ENCODE data around the gene BRD3. TPM values are rescaled to one million over a fixed set of nuclear protein-coding genes. Genes with fewer than 3 reads are reported as not detected.

Gene BRD3
- total RNA-seq, 1 donor, result 6.9 TPM

- no peaks in the 10 kb centered on the region for H3K36me3 ChIP-seq (ENCODE audit: insufficient read depth, low read length)
- TF ChIP-seq CTCF (IDR thresholded peaks at IDR 0.05; ENCODE audit: extremely low read depth, low read depth, low read length), result no peak
- H3K4me2 ChIP-seq (ENCODE audit: insufficient read depth, low read length), result no peak overlapping the region
- no peaks in the 10 kb centered on the region for H3K79me2 ChIP-seq (ENCODE audit: insufficient read depth, low read length)
- DNase-seq (ENCODE audit: insufficient read length, low spot score, missing footprints), result peak; percentile 52
- H3K4me1 ChIP-seq (ENCODE audit: insufficient read depth, low read length), result no peaks in the 10 kb centered on the region
- H4K20me1 ChIP-seq (ENCODE audit: insufficient read depth, low read length), result no peaks in the 10 kb centered on the region
- H3K27ac ChIP-seq (ENCODE audit: low read depth, low read length), result no peak overlapping the region
- no peaks in the 10 kb centered on the region for H3K9me3 ChIP-seq (ENCODE audit: low read depth, low read length)
- H3K4me3 ChIP-seq (ENCODE audit: insufficient read depth, low read length), result no peak overlapping the region
- H2AFZ ChIP-seq (ENCODE audit: low read length), result no peak overlapping the region
- H3K27me3 ChIP-seq (ENCODE audit: insufficient read depth, low read length), result peaks cover 9% of the 10 kb centered on the region
Observed at GRCh38 chr9:134089972-134090371, 22.1 kb upstream of the BRD3 start.

GRCh38 chr9:134088063-134088725 is 20.4 kb upstream of the BRD3 start:
- peak; percentile 71 for DNase-seq (ENCODE audit: insufficient read length, low spot score, missing footprints)

GRCh38 chr9:134085674-134086073 is 17.8 kb upstream of the BRD3 start:
- DNase-seq (ENCODE audit: insufficient read length, low spot score, missing footprints), result no peak
- Histone ChIP-seq H3K27me3 (ENCODE audit: insufficient read depth, low read length) (no peaks in the 10 kb centered on the region), H3K9me3 (ENCODE audit: low read depth, low read length) (no peaks in the 10 kb centered on the region), H2AFZ (ENCODE audit: low read length) (no peak overlapping the region), H4K20me1 (ENCODE audit: insufficient read depth, low read length) (no peaks in the 10 kb centered on the region), H3K79me2 (ENCODE audit: insufficient read depth, low read length) (no peaks in the 10 kb centered on the region), H3K4me3 (ENCODE audit: insufficient read depth, low read length) (no peak overlapping the region), H3K27ac (ENCODE audit: low read depth, low read length) (no peak overlapping the region), H3K4me1 (ENCODE audit: insufficient read depth, low read length) (no peaks in the 10 kb centered on the region), H3K4me2 (ENCODE audit: insufficient read depth, low read length) (no peak overlapping the region), H3K36me3 (ENCODE audit: insufficient read depth, low read length) (no peaks in the 10 kb centered on the region)
- no peak for TF ChIP-seq CTCF (IDR thresholded peaks at IDR 0.05; ENCODE audit: extremely low read depth, low read depth, low read length)

More at GRCh38 chr9:134088063-134088725, 20.4 kb upstream of the BRD3 start:
- H3K79me2 ChIP-seq (ENCODE audit: insufficient read depth, low read length), result no peaks in the 10 kb centered on the region
- H3K36me3 ChIP-seq (ENCODE audit: insufficient read depth, low read length), result no peaks in the 10 kb centered on the region
- no peak for TF ChIP-seq CTCF (IDR thresholded peaks at IDR 0.05; ENCODE audit: extremely low read depth, low read depth, low read length)
- H3K27ac ChIP-seq (ENCODE audit: low read depth, low read length), result no peak overlapping the region
- H3K9me3 ChIP-seq (ENCODE audit: low read depth, low read length), result no peaks in the 10 kb centered on the region
- H4K20me1 ChIP-seq (ENCODE audit: insufficient read depth, low read length), result no peaks in the 10 kb centered on the region
- no peak overlapping the region for H2AFZ ChIP-seq (ENCODE audit: low read length)
- H3K4me2 ChIP-seq (ENCODE audit: insufficient read depth, low read length), result no peak overlapping the region
- H3K27me3 ChIP-seq (ENCODE audit: insufficient read depth, low read length), result no peaks in the 10 kb centered on the region
- no peaks in the 10 kb centered on the region for H3K4me1 ChIP-seq (ENCODE audit: insufficient read depth, low read length)
- H3K4me3 ChIP-seq (ENCODE audit: insufficient read depth, low read length), result no peak overlapping the region

- Histone ChIP-seq H4K20me1 (ENCODE audit: insufficient read depth, low read length) (no peaks in the 10 kb centered on the region), H3K9me3 (ENCODE audit: low read depth, low read length) (no peaks in the 10 kb centered on the region), H3K4me2 (ENCODE audit: insufficient read depth, low read length) (no peak overlapping the region), H3K36me3 (ENCODE audit: insufficient read depth, low read length) (no peaks in the 10 kb centered on the region), H2AFZ (ENCODE audit: low read length) (no peak overlapping the region), H3K4me1 (ENCODE audit: insufficient read depth, low read length) (no peaks in the 10 kb centered on the region), H3K4me3 (ENCODE audit: insufficient read depth, low read length) (no peak overlapping the region), H3K79me2 (ENCODE audit: insufficient read depth, low read length) (no peaks in the 10 kb centered on the region), H3K27ac (ENCODE audit: low read depth, low read length) (no peak overlapping the region), H3K27me3 (ENCODE audit: insufficient read depth, low read length) (no peaks in the 10 kb centered on the region)
- no peak for TF ChIP-seq CTCF (IDR thresholded peaks at IDR 0.05; ENCODE audit: extremely low read depth, low read depth, low read length)
- peak; percentile 23 for DNase-seq (ENCODE audit: insufficient read length, low spot score, missing footprints)
Observed at GRCh38 chr9:134083451-134083850, 15.6 kb upstream of the BRD3 start.
